ENCODE results near the gene DHCR7.

The DHCR7 gene

DNA sequence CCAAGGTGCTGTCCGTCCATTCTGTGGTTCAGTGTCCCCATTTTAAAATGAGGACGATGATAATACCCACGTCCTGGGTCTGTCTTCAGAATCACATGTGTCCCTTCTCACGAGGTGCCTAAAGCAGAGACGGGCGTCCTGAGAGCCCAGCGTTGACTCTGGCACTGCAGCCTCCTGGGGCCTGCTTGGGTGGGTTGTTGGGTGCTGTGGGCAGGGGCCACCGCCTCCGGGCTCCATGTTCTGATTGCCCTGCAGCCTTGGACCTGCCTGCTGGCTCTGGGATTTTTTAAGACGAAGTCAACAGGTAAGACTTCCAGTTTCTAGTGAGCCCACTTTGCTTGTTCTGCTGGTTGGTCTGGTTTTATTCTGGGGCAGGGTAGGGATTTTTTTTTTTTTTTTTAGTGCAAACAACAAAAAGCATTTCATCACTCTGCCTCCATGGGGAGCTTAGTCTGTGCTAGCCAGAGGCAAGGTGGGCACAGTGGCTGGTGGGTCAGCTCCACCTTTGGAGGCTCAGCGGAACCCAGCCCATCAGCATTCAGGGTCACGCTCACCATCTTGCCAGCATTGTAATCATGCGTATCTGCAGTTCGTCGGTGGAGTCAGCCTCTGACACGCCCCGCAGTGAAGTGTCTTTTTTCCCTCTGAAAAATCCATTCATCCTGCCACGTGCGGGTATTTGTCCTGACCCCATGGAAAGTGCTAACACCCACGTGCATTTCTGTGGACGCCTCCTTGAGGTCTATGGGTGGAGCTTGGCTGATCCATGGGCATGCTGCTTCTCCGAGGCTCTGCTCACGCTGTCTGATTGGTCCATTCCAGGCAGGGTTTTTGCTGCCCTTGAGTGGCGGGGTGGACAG lies 33.1 kb upstream of the DHCR7 start:
- DNase-seq (ENCODE audit: low spot score) (no peak), FAIRE-seq (no peak)

DNA sequence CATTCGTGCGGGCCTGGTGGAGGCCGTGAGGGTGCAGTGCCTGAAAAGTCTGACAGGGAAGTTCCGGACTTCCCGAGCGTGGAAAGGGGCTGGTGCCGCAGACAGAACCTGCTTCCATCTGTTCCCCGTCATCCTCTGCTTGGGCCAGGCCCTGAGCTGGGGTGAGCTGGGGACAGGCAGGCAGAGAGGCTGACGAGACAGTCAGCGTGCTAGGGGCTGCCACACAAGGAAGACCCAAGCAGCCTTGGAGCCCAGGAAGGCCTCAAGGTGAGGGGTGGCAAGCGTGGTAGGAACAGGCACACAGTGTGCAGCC lies 30.3 kb upstream of the DHCR7 start:
- DNase-seq (ENCODE audit: low spot score) (no peak), FAIRE-seq (no peak)

DNA sequence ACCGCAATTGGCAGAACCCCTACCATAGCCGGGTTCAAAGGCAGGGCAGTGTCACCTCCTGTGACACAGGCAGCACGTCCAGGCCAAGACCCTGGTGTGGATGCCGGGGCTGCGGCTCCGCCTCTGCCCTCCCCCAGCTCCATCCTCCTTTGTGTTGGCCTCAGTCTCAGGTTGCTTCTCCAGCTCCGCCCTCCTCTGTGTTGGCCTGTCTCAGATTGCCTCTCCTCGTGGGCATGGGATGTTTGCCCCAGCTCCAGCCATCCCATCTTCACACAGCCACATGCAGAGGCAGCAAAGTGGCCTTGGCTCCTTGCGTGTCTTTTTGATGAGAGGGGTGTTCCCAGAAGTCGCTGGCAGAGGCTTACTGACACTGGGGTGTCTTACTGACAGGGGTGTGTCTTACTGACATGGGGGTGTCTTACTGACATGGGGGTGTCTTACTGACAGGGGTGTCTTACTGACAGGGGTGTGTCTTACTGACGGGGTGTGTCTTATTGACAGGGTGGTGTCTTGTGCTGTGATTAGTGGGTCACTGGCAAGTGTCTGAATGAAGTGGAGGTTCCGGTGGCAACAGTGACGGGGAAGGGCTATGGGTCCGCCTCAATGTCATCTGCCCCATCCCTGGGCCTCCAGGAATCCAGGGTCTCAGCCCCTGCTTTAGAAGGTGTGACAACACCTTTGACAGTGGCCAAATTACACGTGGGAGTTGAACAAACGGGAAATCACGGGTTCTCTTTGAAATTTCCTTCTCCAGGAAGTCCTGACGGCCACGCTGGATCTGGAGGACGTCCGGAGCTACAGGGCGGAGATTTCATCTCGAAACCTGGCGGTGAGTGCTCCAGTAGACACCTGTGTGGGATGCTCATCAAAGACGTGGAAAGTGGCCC lies 29.7 kb upstream of the DHCR7 start:
- FAIRE-seq (no peak), DNase-seq (ENCODE audit: low spot score) (no peak)

DNA sequence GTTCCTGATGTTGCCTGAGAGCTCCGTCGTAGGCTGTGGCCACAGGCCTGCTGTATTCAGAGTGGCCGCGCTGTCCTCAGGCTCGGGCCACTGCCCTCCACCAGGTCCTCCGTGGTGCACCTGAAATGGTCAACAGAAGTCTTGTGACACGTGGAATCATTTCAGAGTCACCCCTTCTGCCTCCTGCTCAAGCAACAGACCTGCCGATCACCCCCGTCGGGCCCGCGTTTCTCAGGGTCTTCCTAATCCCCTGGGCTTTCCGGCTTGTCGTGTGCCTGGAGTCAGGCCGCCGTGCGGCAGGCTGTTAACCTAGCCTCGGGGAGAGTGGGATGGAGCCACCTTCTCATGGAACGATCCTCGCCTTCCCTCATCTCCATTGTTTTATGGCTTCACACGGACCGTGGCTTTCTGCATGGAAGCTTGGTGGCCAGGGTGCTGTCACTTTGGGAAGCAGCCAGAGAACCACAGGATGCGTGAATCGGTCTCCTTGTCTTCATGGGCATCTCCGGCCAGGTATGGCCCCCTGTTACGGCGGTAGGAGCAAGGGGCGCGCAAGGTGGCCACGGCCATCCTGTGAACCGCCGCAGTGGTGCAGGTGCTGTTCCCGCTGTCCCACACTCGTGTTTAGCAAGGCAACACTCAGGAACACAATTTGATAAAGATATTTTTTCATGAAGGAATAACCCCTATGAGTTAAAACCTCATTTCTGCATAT lies 28.9 kb upstream of the DHCR7 start:
- FAIRE-seq (no peak), DNase-seq (ENCODE audit: low spot score) (no peak)

DNA sequence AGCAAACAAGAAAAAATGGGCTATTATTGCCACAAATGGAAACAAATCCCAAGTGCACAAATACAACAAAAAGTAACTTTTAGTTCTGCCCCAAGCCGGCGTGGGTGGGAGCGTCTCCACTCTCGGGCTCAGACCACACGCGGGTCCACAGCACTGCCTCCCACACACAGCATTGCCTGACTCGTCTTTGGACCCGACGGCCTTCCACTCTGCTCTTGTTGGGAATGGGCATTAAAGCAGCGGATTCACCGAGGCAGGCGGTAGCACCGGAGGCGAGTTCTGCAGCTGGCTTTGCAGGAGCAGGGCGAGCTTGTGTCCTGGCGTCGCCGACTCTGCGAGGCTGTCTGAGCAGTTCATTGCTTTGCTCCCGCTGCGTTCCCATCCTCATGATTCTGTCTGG lies 27.8 kb upstream of the DHCR7 start:
- DNase-seq (ENCODE audit: low spot score) (no peak), FAIRE-seq (no peak)

DNA sequence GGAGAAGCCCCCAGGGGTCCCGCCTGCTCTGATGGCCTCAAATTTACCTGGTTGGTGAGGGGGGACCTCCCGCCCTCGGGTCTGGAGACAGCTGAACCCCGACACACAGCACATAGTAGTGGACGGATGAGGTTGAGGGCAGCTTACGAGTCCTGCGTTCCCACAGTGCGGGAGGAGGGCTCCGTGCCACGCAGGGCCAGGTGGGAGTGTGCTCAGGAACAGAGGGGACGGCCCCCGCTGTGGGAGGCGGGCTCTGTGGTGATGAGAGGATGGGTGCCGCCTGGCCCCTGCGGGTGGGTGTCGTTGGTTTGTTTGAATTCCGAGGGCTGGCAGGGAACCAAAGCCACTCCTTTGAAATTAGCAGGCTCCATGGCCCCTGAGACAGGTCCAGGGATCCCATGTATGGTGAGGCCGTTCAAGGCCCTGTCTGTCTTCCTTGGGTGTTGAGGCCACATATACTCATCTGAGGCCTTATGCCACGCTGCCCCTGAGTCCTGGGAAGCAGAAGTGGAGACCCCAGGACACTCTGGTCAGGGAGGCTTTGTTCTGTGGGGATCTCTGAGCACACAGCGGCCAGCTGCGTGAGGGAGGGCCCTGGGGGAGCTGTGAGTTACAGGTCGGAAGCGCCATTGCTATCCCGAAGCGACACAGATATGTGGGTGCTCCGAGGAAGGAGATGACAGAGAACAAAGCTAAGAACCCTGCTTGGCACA lies 26.7 kb upstream of the DHCR7 start:
- no peak for FAIRE-seq
- no peak for DNase-seq (ENCODE audit: low spot score)

DNA sequence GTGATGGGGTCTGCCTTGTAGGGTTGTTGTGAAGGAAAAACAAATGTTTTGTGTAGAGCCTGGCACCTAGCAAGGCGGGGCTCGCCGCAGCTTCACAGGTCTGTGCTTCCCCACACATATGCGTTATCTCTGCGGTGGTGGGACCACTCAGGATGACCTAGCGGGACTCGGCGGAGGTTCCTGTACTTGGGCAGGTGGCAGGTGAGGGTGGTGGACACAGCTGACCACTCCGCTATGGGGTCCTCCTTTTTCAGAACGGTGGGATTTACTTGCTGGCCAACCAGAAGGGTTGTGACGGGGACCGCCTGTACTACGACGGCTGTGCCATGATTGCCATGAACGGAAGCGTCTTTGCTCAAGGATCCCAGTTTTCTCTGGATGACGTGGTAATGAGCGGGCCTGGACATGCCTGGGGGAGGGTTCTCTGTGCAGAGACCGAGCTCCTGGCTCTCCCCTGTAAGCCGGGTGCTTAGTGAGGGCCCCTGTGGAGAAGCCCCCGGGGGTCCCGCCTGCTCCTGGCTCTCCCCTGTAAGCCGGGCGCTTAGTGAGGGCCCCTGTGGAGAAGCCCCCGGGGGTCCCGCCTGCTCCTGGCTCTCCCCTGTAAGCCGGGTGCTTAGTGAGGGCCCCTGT lies 26.1 kb upstream of the DHCR7 start:
- FAIRE-seq = no peak
- no peak for DNase-seq (ENCODE audit: low spot score)

DNA sequence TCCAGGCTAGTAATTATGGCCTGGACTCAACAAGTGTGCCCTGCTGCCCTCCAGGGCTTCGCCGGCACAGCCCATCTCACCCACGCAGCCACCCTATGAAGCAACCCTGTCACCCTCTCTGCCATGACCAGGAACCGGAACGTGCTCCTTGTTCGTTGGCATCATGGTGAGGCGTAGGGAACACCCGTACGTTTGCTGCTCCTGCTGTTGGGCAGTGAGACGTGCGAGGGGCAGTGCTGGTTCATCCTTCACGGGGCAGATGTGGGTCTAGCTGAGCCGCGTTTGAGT lies 25.5 kb upstream of the DHCR7 start:
- DNase-seq (ENCODE audit: low spot score) (no peak), FAIRE-seq (no peak)

DNA sequence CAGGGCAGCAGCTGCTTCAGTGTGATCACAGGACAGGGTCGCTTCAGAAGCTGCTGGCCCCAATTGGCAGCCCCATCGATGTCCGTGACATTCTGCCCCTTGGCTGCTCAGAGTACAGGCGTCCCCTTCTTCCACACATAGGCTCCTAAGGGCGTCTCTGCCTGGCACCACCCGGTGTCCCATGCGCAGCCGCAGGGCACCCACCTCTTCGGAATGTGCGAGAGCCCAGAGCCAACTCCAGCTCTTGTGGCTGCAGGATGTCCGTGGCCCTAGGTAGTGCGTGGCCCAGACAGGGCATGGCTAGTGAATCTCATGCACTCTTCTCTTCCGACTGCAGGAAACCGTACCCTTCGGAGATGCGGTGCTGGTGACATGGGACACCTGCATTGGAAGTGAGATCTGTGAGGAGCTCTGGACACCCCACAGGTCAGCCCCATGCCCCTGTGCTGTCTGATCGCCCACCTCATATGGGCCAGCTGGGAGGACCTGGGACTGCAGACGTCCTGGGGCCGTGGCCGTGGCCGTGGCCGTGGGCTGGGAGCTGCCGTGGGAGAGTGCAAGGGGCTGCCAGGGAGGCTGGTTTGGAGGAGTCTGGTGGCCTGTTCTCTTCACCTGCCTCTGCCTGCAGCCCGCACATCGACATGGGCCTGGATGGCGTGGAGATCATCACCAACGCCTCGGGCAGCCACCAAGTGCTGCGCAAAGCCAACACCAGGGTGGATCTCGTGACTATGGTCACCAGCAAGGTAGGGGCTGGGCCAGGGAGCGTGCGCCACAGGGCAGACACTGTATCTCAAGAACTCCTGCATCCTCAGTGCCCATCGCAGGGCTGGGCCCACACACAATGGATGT lies 25.0 kb upstream of the DHCR7 start:
- no peak for FAIRE-seq
- no peak for DNase-seq (ENCODE audit: low spot score)

DNA sequence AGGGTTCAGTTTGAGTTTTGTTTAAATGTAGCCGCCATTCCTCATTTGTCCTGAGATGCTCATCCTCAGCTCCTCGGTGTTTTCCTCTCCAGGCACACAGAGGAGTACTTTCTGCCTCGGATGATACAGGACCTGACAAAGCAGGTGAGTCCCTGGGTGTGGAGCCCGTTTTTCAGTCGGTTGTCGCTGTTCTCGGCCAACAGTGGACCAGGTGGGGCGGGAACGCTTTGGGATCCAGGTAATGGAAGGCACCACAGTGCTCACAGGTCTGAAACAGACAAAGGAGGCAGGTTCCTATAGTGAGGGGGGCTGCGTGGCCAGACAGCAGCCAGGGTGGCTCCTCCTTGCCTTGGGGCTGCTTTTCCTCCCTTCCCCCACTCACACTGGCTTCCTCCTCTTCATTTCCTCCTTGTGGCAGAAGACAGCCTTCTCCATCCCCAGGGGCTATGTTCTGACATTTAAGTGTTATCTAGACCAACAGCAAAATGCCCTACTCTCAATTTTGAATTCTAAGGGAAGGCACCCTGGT lies 24.2 kb upstream of the DHCR7 start:
- FAIRE-seq = no peak
- no peak for DNase-seq (ENCODE audit: low spot score)

DNA sequence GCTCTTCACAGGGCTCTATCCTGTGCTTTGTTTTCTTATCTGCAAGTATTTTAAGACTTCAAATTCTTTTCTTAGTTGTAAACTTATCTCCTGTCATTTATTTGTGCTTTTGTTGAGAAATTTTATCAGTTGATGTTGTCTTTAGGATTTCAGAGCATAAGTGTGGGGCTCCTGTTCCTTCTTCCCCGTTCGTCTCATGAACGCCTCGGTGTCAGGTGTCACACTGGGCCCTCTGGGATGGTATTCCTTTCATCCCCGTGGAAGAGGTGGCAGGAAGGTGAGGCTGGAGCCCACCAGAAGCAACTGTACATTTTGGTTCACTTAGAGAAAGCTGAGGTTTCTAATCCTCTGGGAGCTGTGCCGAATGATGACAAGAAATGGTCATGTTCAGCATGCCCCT lies 22.8 kb upstream of the DHCR7 start:
- FAIRE-seq (no peak), DNase-seq (ENCODE audit: low spot score) (no peak)

DNA sequence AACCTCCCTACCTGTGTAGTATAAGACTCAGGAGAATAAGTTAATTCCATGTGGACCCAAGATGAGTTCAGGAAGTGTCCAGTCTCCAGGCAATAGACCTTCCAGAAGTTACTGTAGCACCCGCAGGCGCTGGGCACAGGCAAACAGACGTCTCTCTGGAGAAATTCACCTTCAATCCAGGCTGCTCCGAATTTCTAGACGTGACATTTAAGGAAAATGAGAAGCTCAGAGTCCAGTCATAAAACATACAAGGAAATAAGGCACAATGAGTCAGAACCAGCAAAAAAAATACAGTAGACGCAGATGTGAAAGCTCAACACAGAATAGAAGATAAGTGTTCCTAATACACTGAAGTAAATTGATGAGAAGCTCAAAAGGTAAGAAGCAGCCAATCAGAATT lies 19.0 kb upstream of the DHCR7 start:
- FAIRE-seq (no peak), DNase-seq (ENCODE audit: low spot score) (no peak)

DNA sequence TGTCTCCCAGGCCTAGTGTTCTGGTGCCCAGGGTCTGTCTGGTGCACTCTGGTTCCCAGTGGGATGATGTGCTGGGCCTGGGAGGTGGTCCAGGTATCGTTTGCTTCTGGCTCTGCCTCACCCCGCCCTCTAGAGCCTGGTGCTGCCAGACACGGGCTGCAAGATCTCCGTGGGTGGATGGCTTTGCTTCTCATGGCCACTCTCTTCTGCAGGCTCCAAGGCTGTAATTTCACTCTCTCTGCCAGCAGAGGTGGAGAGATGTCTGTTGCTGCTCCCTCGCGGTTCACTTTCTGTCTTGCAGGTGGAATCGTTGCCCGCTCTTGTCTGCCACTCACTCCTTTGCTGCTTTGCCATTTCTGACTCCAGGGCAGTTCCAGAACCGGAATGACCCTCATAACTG lies 18.2 kb upstream of the DHCR7 start:
- FAIRE-seq = no peak
- no peak for DNase-seq (ENCODE audit: low spot score)

DNA sequence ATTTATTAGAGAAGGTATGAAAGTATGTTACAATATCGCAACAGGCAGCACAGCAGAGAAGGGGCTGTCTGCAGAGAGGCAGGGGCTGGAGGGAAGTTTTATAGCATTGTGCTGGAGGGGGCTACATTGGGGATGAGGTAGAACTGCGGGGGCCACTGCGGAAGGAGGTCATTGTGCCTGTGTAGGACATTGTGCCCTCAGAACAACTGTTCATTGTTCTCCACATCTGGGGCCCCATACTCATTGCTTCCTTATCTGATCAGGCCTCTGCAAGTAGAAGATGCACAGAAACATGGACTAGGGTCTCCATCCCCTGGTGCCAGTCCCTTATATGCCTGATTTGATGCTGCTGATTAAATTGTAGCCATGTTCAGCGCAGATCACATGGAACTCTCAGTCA lies 16.9 kb upstream of the DHCR7 start:
- DNase-seq (ENCODE audit: low spot score) (no peak), FAIRE-seq (no peak)

DNA sequence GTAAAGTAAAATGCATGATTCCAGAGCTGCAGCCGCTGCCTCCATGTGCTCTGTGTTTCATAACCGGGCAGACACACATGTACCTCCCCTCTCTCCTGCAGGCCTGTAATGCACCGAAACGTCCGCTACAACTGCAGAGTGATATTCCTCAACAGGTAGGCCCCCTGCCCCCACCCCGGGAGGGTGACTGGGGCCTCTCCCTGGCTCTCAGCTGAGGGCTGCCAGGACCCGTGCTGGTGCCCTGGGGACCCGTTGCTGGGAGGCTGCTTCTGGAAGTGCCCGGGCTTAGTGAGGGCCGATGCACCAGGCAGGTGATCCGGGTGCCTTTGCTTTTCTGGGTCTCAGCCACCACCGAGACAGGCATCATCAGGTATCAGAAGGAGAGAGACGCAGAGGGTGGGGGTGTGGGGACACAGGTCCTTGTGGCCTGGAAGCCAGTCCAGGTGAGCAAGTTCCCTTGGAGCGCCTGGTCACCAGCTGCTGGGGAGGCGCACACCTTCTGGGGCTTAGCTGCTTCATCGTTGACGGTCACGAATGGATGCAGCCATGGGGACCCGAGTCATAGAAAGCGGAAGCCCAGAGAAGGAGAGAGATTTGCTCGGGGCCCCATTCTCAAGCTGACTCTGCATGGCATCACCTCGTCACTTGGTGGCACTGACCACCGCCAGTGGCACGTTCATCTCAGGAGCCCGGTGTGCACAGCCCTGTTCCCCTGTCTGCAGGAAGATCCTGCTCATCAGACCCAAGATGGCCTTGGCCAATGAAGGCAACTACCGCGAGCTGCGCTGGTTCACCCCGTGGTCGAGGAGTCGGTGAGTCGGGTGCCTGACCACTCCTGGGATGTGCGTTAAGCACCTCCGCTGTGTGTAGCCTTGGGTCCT lies 15.4 kb upstream of the DHCR7 start:
- DNase-seq (ENCODE audit: low spot score) (no peak), FAIRE-seq (no peak)

DNA sequence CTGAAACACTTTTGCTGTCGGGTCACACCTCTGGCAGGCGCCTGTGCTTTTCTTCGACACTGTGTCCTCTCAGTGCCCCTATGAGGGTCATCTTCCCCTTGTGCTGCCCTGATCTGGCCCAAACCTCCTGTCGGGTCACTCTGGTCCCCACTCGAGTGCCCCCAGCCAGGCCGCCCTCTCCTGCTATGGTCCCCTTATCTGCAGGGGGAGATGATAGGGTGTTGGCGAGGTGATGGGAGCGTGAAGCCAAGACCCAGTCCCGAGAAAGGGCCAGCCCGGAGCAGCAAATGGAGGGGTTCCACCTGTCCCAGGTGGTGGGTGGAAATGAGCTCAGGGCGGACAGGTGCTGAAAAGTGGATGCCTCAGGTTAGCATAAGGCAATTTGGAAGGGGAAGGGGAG lies 14.5 kb upstream of the DHCR7 start:
- no peak for FAIRE-seq
- DNase-seq (ENCODE audit: low spot score) = no peak

DNA sequence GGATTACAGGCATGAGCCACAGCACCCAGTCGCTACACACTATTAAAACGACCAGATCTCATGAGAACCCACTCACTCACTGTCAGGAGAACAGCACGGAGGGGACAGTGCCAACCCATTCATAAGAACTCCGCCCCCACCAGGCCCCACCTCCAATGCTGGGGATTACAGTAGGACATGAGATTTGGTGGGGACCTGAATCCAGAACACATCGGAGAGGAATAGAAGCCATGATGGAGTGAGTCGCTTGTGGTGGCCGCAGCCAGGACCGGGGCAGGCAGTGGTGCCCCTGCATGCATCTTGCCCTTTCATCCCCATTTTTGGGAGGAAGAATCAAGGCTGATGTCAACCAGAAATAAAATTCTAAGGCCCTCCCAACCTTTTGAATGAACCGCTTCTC lies 13.5 kb upstream of the DHCR7 start:
- FAIRE-seq = no peak
- DNase-seq (ENCODE audit: low spot score) = no peak

DNA sequence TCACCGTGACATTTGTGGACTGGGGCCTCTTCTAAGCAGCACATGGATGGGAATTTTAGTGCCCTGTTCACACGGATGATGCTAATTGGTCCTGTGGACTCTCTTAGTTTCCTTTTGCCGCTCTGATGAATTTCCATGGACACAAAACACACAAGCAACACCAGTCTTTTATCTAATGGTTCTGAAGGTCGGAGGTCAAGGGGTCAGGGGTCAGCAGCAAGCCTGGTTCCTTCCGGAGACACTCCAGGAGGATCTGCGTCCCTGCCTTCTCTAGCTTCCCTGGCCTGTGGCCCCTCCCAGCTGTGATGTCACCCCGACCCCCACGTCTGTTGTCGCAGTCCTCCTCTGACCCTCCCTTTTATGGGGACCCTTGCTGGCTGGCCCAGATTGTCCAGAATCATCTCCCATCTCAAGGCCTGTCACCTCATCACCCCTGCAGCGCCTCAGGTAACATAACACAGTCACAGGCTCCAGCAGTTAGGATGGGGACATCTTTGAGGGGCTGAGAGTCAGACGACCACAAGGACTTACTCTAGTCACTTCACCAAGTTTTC lies 11.7 kb upstream of the DHCR7 start:
- DNase-seq (ENCODE audit: low spot score) (no peak), FAIRE-seq (no peak)
